ENCODE results near the gene TLR5.

Gene TLR5

DNA sequence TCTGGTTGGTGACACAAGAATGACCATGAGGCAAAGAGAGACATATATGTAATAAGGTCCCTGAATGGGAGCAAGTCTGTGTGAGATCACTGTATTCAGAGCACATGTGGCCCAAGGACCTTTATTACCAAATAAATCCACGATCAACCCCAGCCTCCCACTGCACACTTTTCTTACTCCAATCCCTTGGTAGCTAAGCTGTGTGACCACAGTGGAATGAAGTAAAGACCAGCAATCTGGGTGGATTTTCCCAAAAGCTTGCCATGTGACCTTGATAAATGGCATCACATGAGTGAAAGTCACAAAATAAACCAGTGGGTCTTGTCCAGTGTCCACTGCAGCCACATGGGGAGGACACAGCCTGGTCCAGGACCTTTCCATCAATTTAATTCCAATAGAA lies 36.7 kb upstream of the TLR5 start:
- no peak overlapping the region for H3K23ac ChIP-seq (ENCODE audit: low read length)
- H2BK12ac ChIP-seq (ENCODE audit: low read length), result no peak overlapping the region
- H3K9ac ChIP-seq (ENCODE audit: low read length), result no peak overlapping the region
- H3K4me2 ChIP-seq (ENCODE audit: low read length), result no peak overlapping the region
- H3K14ac ChIP-seq (ENCODE audit: low read length), result no peak overlapping the region
- H3K9me3 ChIP-seq (ENCODE audit: insufficient read depth, low read depth, low read length), result no peaks in the 10 kb centered on the region
- no peak overlapping the region for H2AK5ac ChIP-seq (ENCODE audit: low read length)
- no peak overlapping the region for H2AFZ ChIP-seq (ENCODE audit: insufficient read depth, low read length, poor library complexity)
- no CpG with 5 or more reads among the region's 1 CpG for WGBS (ENCODE audit: extremely low coverage, insufficient coverage, insufficient read length)
- no peak overlapping the region for H3K18ac ChIP-seq (ENCODE audit: low read length)
- no peak for DNase-seq
- H3K4me1 ChIP-seq (ENCODE audit: control insufficient read depth in 1 of 2, insufficient read depth in 2 of 2, low read length in 2 of 2), result peaks cover 2 to 3% of the 10 kb centered on the region in 2 experiments
- no peak overlapping the region for H2BK120ac ChIP-seq (ENCODE audit: insufficient read depth, low read length, poor library complexity)
- H3K27me3 ChIP-seq (ENCODE audit: insufficient read depth, low read length), result no peaks in the 10 kb centered on the region
- H4K12ac ChIP-seq (ENCODE audit: low read depth, low read length), result no peak overlapping the region
- no peak overlapping the region for H4K91ac ChIP-seq (ENCODE audit: low read depth, low read length)
- no peaks in the 10 kb centered on the region for H3K79me2 ChIP-seq (ENCODE audit: control insufficient read depth, insufficient read depth, low read length, poor library complexity)
- no peak overlapping the region for H2BK5ac ChIP-seq (ENCODE audit: low read depth, low read length, poor library complexity)
- no peaks in the 10 kb centered on the region for H3K36me3 ChIP-seq (ENCODE audit: control insufficient read depth in 1 of 2, insufficient read depth in 2 of 2, low read length in 2 of 2)
- no peak overlapping the region for H3K27ac ChIP-seq (ENCODE audit: low read depth, low read length)
- H4K8ac ChIP-seq (ENCODE audit: low read depth, low read length), result no peak overlapping the region
- H3K4me3 ChIP-seq (ENCODE audit: low read depth, low read length), result no peak overlapping the region
- H3K4ac ChIP-seq (ENCODE audit: low read depth, low read length), result no peak overlapping the region
- H3K79me1 ChIP-seq (ENCODE audit: low read length), result no peaks in the 10 kb centered on the region

GRCh38 chr1:223179280-223179679 lies 36.2 kb upstream of the TLR5 start:
- Histone ChIP-seq H2AFZ (ENCODE audit: insufficient read depth, low read length, poor library complexity) (no peak overlapping the region), H3K9ac (ENCODE audit: low read length) (no peak overlapping the region), H3K4ac (ENCODE audit: low read depth, low read length) (no peak overlapping the region), H3K27me3 (ENCODE audit: insufficient read depth, low read length) (no peaks in the 10 kb centered on the region), H3K4me3 (ENCODE audit: low read depth, low read length) (no peak overlapping the region), H3K79me2 (ENCODE audit: control insufficient read depth, insufficient read depth, low read length, poor library complexity) (no peaks in the 10 kb centered on the region), H3K36me3 (ENCODE audit: control insufficient read depth in 1 of 2, insufficient read depth in 2 of 2, low read length in 2 of 2) (no peaks in the 10 kb centered on the region), H4K8ac (ENCODE audit: low read depth, low read length) (no peak overlapping the region), H3K23ac (ENCODE audit: low read length) (no peak overlapping the region), H2BK120ac (ENCODE audit: insufficient read depth, low read length, poor library complexity) (no peak overlapping the region), H3K18ac (ENCODE audit: low read length) (no peak overlapping the region), H4K12ac (ENCODE audit: low read depth, low read length) (no peak overlapping the region), H3K4me1 (ENCODE audit: control insufficient read depth in 1 of 2, insufficient read depth in 2 of 2, low read length in 2 of 2) (peaks cover 2 to 3% of the 10 kb centered on the region in 2 experiments), H3K9me3 (ENCODE audit: insufficient read depth, low read depth, low read length) (no peaks in the 10 kb centered on the region), H2BK5ac (ENCODE audit: low read depth, low read length, poor library complexity) (no peak overlapping the region), H3K4me2 (ENCODE audit: low read length) (no peak overlapping the region), H3K27ac (ENCODE audit: low read depth, low read length) (no peak overlapping the region), H3K14ac (ENCODE audit: low read length) (no peak overlapping the region), H2BK12ac (ENCODE audit: low read length) (no peak overlapping the region), H3K79me1 (ENCODE audit: low read length) (no peaks in the 10 kb centered on the region), H4K91ac (ENCODE audit: low read depth, low read length) (no peak overlapping the region), H2AK5ac (ENCODE audit: low read length) (no peak overlapping the region)
- no CpG with 5 or more reads among the region's 3 CpGs for WGBS (ENCODE audit: extremely low coverage, insufficient coverage, insufficient read length)
- no peak for DNase-seq

- no peak overlapping the region for H3K27ac ChIP-seq (ENCODE audit: low read depth, low read length)
- H2AK5ac ChIP-seq (ENCODE audit: low read length), result no peak overlapping the region
- H3K27me3 ChIP-seq (ENCODE audit: insufficient read depth, low read length), result no peaks in the 10 kb centered on the region
- peak in 1 of 2 donors; percentile 28 for DNase-seq
- no peaks in the 10 kb centered on the region for H3K36me3 ChIP-seq (ENCODE audit: control insufficient read depth in 1 of 2, insufficient read depth in 2 of 2, low read length in 2 of 2)
- H3K4ac ChIP-seq (ENCODE audit: low read depth, low read length), result no peak overlapping the region
- H3K79me1 ChIP-seq (ENCODE audit: low read length), result no peaks in the 10 kb centered on the region
- H3K9me3 ChIP-seq (ENCODE audit: insufficient read depth, low read depth, low read length), result no peaks in the 10 kb centered on the region
- no peak overlapping the region for H2BK12ac ChIP-seq (ENCODE audit: low read length)
- no peak overlapping the region for H3K14ac ChIP-seq (ENCODE audit: low read length)
- H3K4me1 ChIP-seq (ENCODE audit: control insufficient read depth in 1 of 2, insufficient read depth in 2 of 2, low read length in 2 of 2), result peaks cover 2 to 3% of the 10 kb centered on the region in 2 experiments
- no peak overlapping the region for H3K23ac ChIP-seq (ENCODE audit: low read length)
- H3K4me2 ChIP-seq (ENCODE audit: low read length), result no peak overlapping the region
- no peaks in the 10 kb centered on the region for H3K79me2 ChIP-seq (ENCODE audit: control insufficient read depth, insufficient read depth, low read length, poor library complexity)
- H4K12ac ChIP-seq (ENCODE audit: low read depth, low read length), result no peak overlapping the region
- no peak overlapping the region for H3K4me3 ChIP-seq (ENCODE audit: low read depth, low read length)
- H2BK5ac ChIP-seq (ENCODE audit: low read depth, low read length, poor library complexity), result no peak overlapping the region
- WGBS (ENCODE audit: extremely low coverage, insufficient coverage, insufficient read length), result no CpG with 5 or more reads among the region's 5 CpGs
- H2BK120ac ChIP-seq (ENCODE audit: insufficient read depth, low read length, poor library complexity), result no peak overlapping the region
- H3K18ac ChIP-seq (ENCODE audit: low read length), result no peak overlapping the region
- H2AFZ ChIP-seq (ENCODE audit: insufficient read depth, low read length, poor library complexity), result no peak overlapping the region
- H4K91ac ChIP-seq (ENCODE audit: low read depth, low read length), result no peak overlapping the region
- H4K8ac ChIP-seq (ENCODE audit: low read depth, low read length), result no peak overlapping the region
- no peak overlapping the region for H3K9ac ChIP-seq (ENCODE audit: low read length)
Measured at GRCh38 chr1:223177681-223178080, 34.6 kb upstream of the TLR5 start.

GRCh38 chr1:223176437-223176836 lies 33.4 kb upstream of the TLR5 start:
- Histone ChIP-seq H3K9me3 (ENCODE audit: insufficient read depth, low read depth, low read length) (no peaks in the 10 kb centered on the region), H3K4me2 (ENCODE audit: low read length) (no peak overlapping the region)

More at GRCh38 chr1:223176437-223176836, 33.4 kb upstream of the TLR5 start:
- no peaks in the 10 kb centered on the region for H3K27me3 ChIP-seq (ENCODE audit: insufficient read depth, low read length)
- H3K79me1 ChIP-seq (ENCODE audit: low read length), result no peaks in the 10 kb centered on the region
- no peaks in the 10 kb centered on the region for H3K79me2 ChIP-seq (ENCODE audit: control insufficient read depth, insufficient read depth, low read length, poor library complexity)
- no CpG with 5 or more reads among the region's 3 CpGs for WGBS (ENCODE audit: extremely low coverage, insufficient coverage, insufficient read length)
- no peak overlapping the region for H4K8ac ChIP-seq (ENCODE audit: low read depth, low read length)
- no peak overlapping the region for H2BK120ac ChIP-seq (ENCODE audit: insufficient read depth, low read length, poor library complexity)
- H3K18ac ChIP-seq (ENCODE audit: low read length), result no peak overlapping the region
- H3K36me3 ChIP-seq (ENCODE audit: control insufficient read depth in 1 of 2, insufficient read depth in 2 of 2, low read length in 2 of 2), result no peaks in the 10 kb centered on the region
- DNase-seq, result no peak
- H2BK12ac ChIP-seq (ENCODE audit: low read length), result no peak overlapping the region
- no peak overlapping the region for H3K14ac ChIP-seq (ENCODE audit: low read length)
- H3K4me1 ChIP-seq (ENCODE audit: control insufficient read depth in 1 of 2, insufficient read depth in 2 of 2, low read length in 2 of 2), result peaks cover 2 to 3% of the 10 kb centered on the region in 2 experiments
- H2AFZ ChIP-seq (ENCODE audit: insufficient read depth, low read length, poor library complexity), result no peak overlapping the region
- H4K91ac ChIP-seq (ENCODE audit: low read depth, low read length), result no peak overlapping the region
- no peak overlapping the region for H3K9ac ChIP-seq (ENCODE audit: low read length)
- no peak overlapping the region for H3K27ac ChIP-seq (ENCODE audit: low read depth, low read length)
- H3K4me3 ChIP-seq (ENCODE audit: low read depth, low read length), result no peak overlapping the region
- no peak overlapping the region for H3K4ac ChIP-seq (ENCODE audit: low read depth, low read length)
- H2AK5ac ChIP-seq (ENCODE audit: low read length), result no peak overlapping the region
- no peak overlapping the region for H4K12ac ChIP-seq (ENCODE audit: low read depth, low read length)
- H2BK5ac ChIP-seq (ENCODE audit: low read depth, low read length, poor library complexity), result no peak overlapping the region
- no peak overlapping the region for H3K23ac ChIP-seq (ENCODE audit: low read length)

Data from trophoblast cell (in vitro differentiated cells and primary cell).